H1 (cell line): Measurements from ENCODE around the gene CD164L2. TPM values are rescaled to one million over a fixed set of nuclear protein-coding genes. Genes with fewer than 3 reads are reported as not detected.

Experiments used
- CTCF ChIA-PET: fragments of 300-600 bp; sonication (Branson Sonifier 250); formaldehyde crosslinking; loops from one replicate; lab custom pipeline; 2021; ENCODE audit not compliant: partially characterized antibody; lab: Charles Lee
- POLR2A ChIA-PET: fragments of 300-600 bp; sonication (Branson Sonifier 250); formaldehyde crosslinking; loops from one replicate; lab custom pipeline; 2021; ENCODE audit warnings: inconsistent platforms; ENCODE audit not compliant: partially characterized antibody; lab: Charles Lee
- DNase-seq, 2 experiments: peaks; one replicate each; pipeline versions ENCODE4 v3.0.0 to v3.0.0-alpha.2; 2010 to 2022; ENCODE audit warnings: low spot score in 2 of 2, low read depth in 1 of 2, mixed read lengths in 1 of 2
- FAIRE-seq: peaks from 2 replicates; lab custom pipeline; 2011; peaks lifted over from hg19 to GRCh38; lab: Jason Lieb, UNC
- H2AFZ ChIP-seq: 2 replicates; pipeline ENCODE4 v1.8.1; 2012; ENCODE audit warnings: low read length, inconsistent platforms
- H2AK5ac ChIP-seq: 2 replicates; pipeline ENCODE4 v1.6.1; 2013; ENCODE audit warnings: low read depth, low read length
- H2BK120ac ChIP-seq: replicated peaks from 2 replicates; pipeline ENCODE3; 2013; ENCODE audit warnings: low read depth, low read length, inconsistent platforms
- H2BK12ac ChIP-seq: 2 replicates; pipeline ENCODE4 v1.6.1; 2013; ENCODE audit warnings: low read depth, low read length
- H2BK15ac ChIP-seq: 2 replicates; pipeline ENCODE4 v1.6.1; 2013; ENCODE audit warnings: low read length
- H2BK20ac ChIP-seq: 2 replicates; pipeline ENCODE4 v1.6.1; 2013; ENCODE audit warnings: low read length
- H2BK5ac ChIP-seq: 2 replicates; pipeline ENCODE4 v1.6.1; 2013; ENCODE audit warnings: low read depth, low read length
- H3K14ac ChIP-seq: 2 replicates; pipeline ENCODE4 v1.6.1; 2013; ENCODE audit warnings: inconsistent platforms; ENCODE audit not compliant: insufficient read length
- H3K18ac ChIP-seq: 2 replicates; pipeline ENCODE4 v1.6.1; 2013; ENCODE audit warnings: low read length; ENCODE audit errors: extremely low read depth
- H3K23ac ChIP-seq: 2 replicates; pipeline ENCODE4 v1.6.1; 2013; ENCODE audit warnings: inconsistent platforms; ENCODE audit not compliant: insufficient read length
- H3K23me2 ChIP-seq: 2 replicates; pipeline ENCODE4 v1.6.1; 2013; ENCODE audit warnings: low read depth, low read length
- H3K27ac ChIP-seq: 2 replicates; pipeline ENCODE4 v1.6.1; 2011; ENCODE audit warnings: low read depth, low read length, inconsistent platforms
- H3K27me3 ChIP-seq, 4 experiments: replicated peaks in 1 of 4; 1 replicate in 1 of 4; 2 replicates in 3 of 4; pipeline versions ENCODE4 v1.6.1 to v1.8.1; 2011 to 2013; ENCODE audit warnings: low read length in 3 of 4, mild to moderate bottlenecking in 3 of 4, inconsistent platforms in 2 of 4, mixed read lengths in 2 of 4, moderate library complexity in 1 of 4; ENCODE audit not compliant: control insufficient read depth in 3 of 4, insufficient read depth in 3 of 4; ENCODE audit errors: extremely low read depth in 1 of 4
- H3K36me3 ChIP-seq, 4 experiments: 2 replicates each; pipeline versions ENCODE4 v1.6.1 to v1.8.1; 2011 to 2013; ENCODE audit warnings: mild to moderate bottlenecking in 4 of 4, low read length in 3 of 4, moderate library complexity in 2 of 4, control low read depth in 1 of 4, inconsistent platforms in 1 of 4; ENCODE audit not compliant: insufficient read depth in 4 of 4, control insufficient read depth in 2 of 4
- H3K4ac ChIP-seq: replicated peaks from 2 replicates; pipeline ENCODE3; 2013; ENCODE audit warnings: low read length, low read depth, mixed read lengths, inconsistent platforms; ENCODE audit not compliant: insufficient read length
- H3K4me1 ChIP-seq, 4 experiments: replicated peaks in 1 of 4; 1 replicate in 1 of 4; 2 replicates in 3 of 4; pipeline versions ENCODE4 v1.6.1 to v1.8.1; 2011 to 2013; ENCODE audit warnings: low read length in 3 of 4, inconsistent platforms in 2 of 4, mixed read lengths in 1 of 4; ENCODE audit not compliant: insufficient read depth in 4 of 4, control insufficient read depth in 3 of 4
- H3K4me2 ChIP-seq, 2 experiments: 2 replicates each; pipeline versions ENCODE4 v1.6.1 to v1.8.1; 2011 to 2013; ENCODE audit warnings: low read depth in 2 of 2, low read length in 2 of 2, control low read depth in 1 of 2, inconsistent platforms in 1 of 2, mild to moderate bottlenecking in 1 of 2; ENCODE audit not compliant: insufficient read depth in 1 of 2
- H3K4me3 ChIP-seq, 4 experiments: fragments of 200-600, 300-600 bp in 1 of 4; sonication (generic), shearing (Covaris generic), sonication (Bioruptor Twin) in 1 of 4; 2 replicates each; pipeline versions ENCODE4 v1.5.1 to v1.8.1; 2011 to 2016; ENCODE audit warnings: low read length in 4 of 4, low read depth in 3 of 4, control low read depth in 2 of 4, inconsistent platforms in 2 of 4, mild to moderate bottlenecking in 2 of 4, mixed read lengths in 1 of 4, moderate library complexity in 1 of 4; ENCODE audit not compliant: insufficient read depth in 2 of 4; ENCODE audit errors: extremely low read depth in 1 of 4
- H3K56ac ChIP-seq: replicated peaks from 2 replicates; pipeline ENCODE3; 2013; ENCODE audit warnings: low read depth, mild to moderate bottlenecking, mixed read lengths, low read length, inconsistent platforms; ENCODE audit not compliant: insufficient read length
- H3K79me1 ChIP-seq: 2 replicates; pipeline ENCODE4 v1.6.1; 2013; ENCODE audit warnings: low read depth, low read length, control low read depth
- H3K79me2 ChIP-seq, 2 experiments: 2 replicates each; pipeline versions ENCODE4 v1.6.1 to v1.8.1; 2012 to 2013; ENCODE audit warnings: low read length in 2 of 2, mild to moderate bottlenecking in 2 of 2, inconsistent platforms in 1 of 2; ENCODE audit not compliant: insufficient read depth in 2 of 2, control insufficient read depth in 1 of 2
- H3K9ac ChIP-seq, 4 experiments: replicated peaks in 1 of 4; 1 replicate in 1 of 4; 2 replicates in 3 of 4; pipeline versions ENCODE4 v1.6.1 to v1.8.1; 2011 to 2013; ENCODE audit warnings: low read depth in 3 of 4, low read length in 3 of 4, control low read depth in 2 of 4, mild to moderate bottlenecking in 2 of 4, moderate library complexity in 2 of 4, inconsistent platforms in 1 of 4; ENCODE audit errors: extremely low read depth in 1 of 4
- H3K9me3 ChIP-seq, 2 experiments: 2 replicates each; pipeline versions ENCODE4 v1.6.1 to v1.8.1; 2012 to 2013; ENCODE audit warnings: mild to moderate bottlenecking in 2 of 2, moderate library complexity in 2 of 2, control low read depth in 1 of 2, inconsistent platforms in 1 of 2, low read depth in 1 of 2, low read length in 1 of 2, mixed read lengths in 1 of 2; ENCODE audit not compliant: insufficient read depth in 2 of 2
- H4K20me1 ChIP-seq, 2 experiments: replicated peaks in 1 of 2; 2 replicates each; pipeline versions ENCODE3 to v1.8.1; 2011 to 2013; ENCODE audit warnings: inconsistent platforms in 2 of 2, low read length in 2 of 2, mild to moderate bottlenecking in 1 of 2; ENCODE audit not compliant: insufficient read depth in 2 of 2, control insufficient read depth in 1 of 2
- H4K5ac ChIP-seq: 2 replicates; pipeline ENCODE4 v1.6.1; 2013; ENCODE audit warnings: low read length, low read depth, mixed read lengths, inconsistent platforms; ENCODE audit not compliant: insufficient read length
- H4K8ac ChIP-seq: 2 replicates; pipeline ENCODE4 v1.8.0; 2013; ENCODE audit warnings: mild to moderate bottlenecking, moderate library complexity, low read length, inconsistent platforms; ENCODE audit not compliant: insufficient read depth; ENCODE audit errors: extremely low read depth
- H4K91ac ChIP-seq: replicated peaks from 2 replicates; pipeline ENCODE3; 2013; ENCODE audit warnings: low read length, mixed read lengths, inconsistent platforms; ENCODE audit not compliant: insufficient read length
- CHD2 ChIP-seq: IDR thresholded peaks from 2 replicates; pipeline ENCODE4 v1.6.1; 2012; ENCODE audit warnings: low read length, improper control_type of control experiment
- EGR1 ChIP-seq: IDR thresholded peaks from 2 replicates; pipeline ENCODE4 v1.6.1; 2011; ENCODE audit warnings: low read depth, low read length, borderline replicate concordance
- EZH2 ChIP-seq: fragments of 200-600 bp; sonication (generic); IDR thresholded peaks from 2 replicates; pipeline ENCODE4 v1.7.1; 2012; ENCODE audit warnings: low read depth, mild to moderate bottlenecking, moderate library complexity, low read length, inconsistent platforms; ENCODE audit not compliant: severe bottlenecking
- FOSL1 ChIP-seq: IDR thresholded peaks from 2 replicates; pipeline ENCODE4 v1.6.1; 2011; ENCODE audit warnings: mild to moderate bottlenecking, low read depth, low read length, moderate library complexity; ENCODE audit not compliant: insufficient read depth
- MAFK ChIP-seq: IDR thresholded peaks from 2 replicates; pipeline ENCODE4 v1.6.1; 2012; ENCODE audit warnings: low read depth, mild to moderate bottlenecking, improper control_type of control experiment, low read length
- NRF1 ChIP-seq: IDR thresholded peaks from 2 replicates; pipeline ENCODE4 v1.6.1; 2011; ENCODE audit warnings: mild to moderate bottlenecking, low read depth, low read length, improper control_type of control experiment
- RNF2 ChIP-seq: fragments of 200-900, 300-1000 bp; sonication (generic); IDR thresholded peaks from 2 replicates; pipeline ENCODE4 v1.7.1; 2016; ENCODE audit warnings: borderline replicate concordance, low read depth, mild to moderate bottlenecking, antibody characterized with exemption, low read length; ENCODE audit not compliant: poor library complexity, severe bottlenecking; ENCODE audit errors: missing control alignments
- SRF ChIP-seq: IDR thresholded peaks from 2 replicates; pipeline ENCODE4 v1.6.1; 2011; ENCODE audit warnings: mild to moderate bottlenecking, low read depth, low read length, moderate library complexity
- WGBS, 2 experiments: shearing (Covaris generic) in 1 of 2; methylation state at CpG; one replicate each; pipeline versions ENCODE4 v1.1.6 to v1.1.7; 2013 to 2015; ENCODE audit warnings: low lambda C conversion rate in 2 of 2, mixed read lengths in 2 of 2, inconsistent platforms in 1 of 2, low coverage in 1 of 2, missing lambda C conversion rate in 1 of 2; ENCODE audit not compliant: insufficient replicate concordance in 2 of 2, insufficient coverage in 1 of 2, insufficient read length in 1 of 2; ENCODE audit errors: extremely low coverage in 1 of 2, missing lambda C conversion rate in 1 of 2; 5-methylcytosine and 5-hydroxymethylcytosine counted together
- polyA plus RNA-seq, 7 experiments: library from polyadenylated mRNA; depleted of rRNA in 3 of 7; stranded (reverse) in 5 of 7; unstranded in 2 of 7; fragments of >200 nt in 5 of 7; fragments of 200-250 nt in 2 of 7; gene quantifications; 1 replicate in 5 of 7; 2 replicates in 1 of 7; 4 replicates in 1 of 7; pipeline versions ENCODE4 v1.2.1 to v1.2.3, GENCODE V29; 2011 to 2013; ENCODE audit warnings: missing spikeins in 2 of 7, mixed read lengths in 2 of 7
- total RNA-seq: library from RNA; stranded (reverse); fragmentation: NEBNext Ultra II Directional; extraction: Animal tissue kit (Norgen Biotek cat#: 25700); gene quantifications from 2 replicates; pipeline ENCODE4 v1.2.1, GENCODE V29; 2021

Gene CD164L2
- total and polyA plus RNA-seq, 2 of the 8 experiments (the other 6 are each of a cell fraction or from before 2014, with no cell fraction given): 3.3 TPM

GRCh38 chr1:27412502-27412901, 29.4 kb upstream of the CD164L2 start:
- ChIA-PET CTCF (interaction anchor here (0.9 to 37.8 kb wide), 10 partner anchors 9 to 251 kb away, joined by 3 to 863 read pairs (median 8); partner anchors contain the start of gene AHDC1), POLR2A (no interaction called here)
- Histone ChIP-seq H3K9ac (no peak overlapping the region), H3K18ac (no peak overlapping the region), H4K5ac (no peak overlapping the region), H2BK12ac (no peak overlapping the region), H4K91ac (no peak overlapping the region), H2AFZ (no peak overlapping the region), H3K56ac (no peak overlapping the region), H3K9me3 (no peaks in the 10 kb centered on the region), H3K4me2 (no peak overlapping the region), H2BK5ac (no peak overlapping the region), H2BK120ac (no peak overlapping the region), H3K79me2 (no peaks in the 10 kb centered on the region; a peak in 1 of 4 replicates), H2BK15ac (no peak overlapping the region), H3K4me1 (no peaks in the 10 kb centered on the region), H3K79me1 (no peaks in the 10 kb centered on the region; the same call in 1 of the 2 replicates), H3K4me3 (no peak overlapping the region), H3K36me3 (peaks cover 27 to 76% (median 56%) of the 10 kb centered on the region in 4 experiments), H3K4ac (no peak overlapping the region), H3K14ac (no peak overlapping the region), H3K23me2 (no peaks in the 10 kb centered on the region), H3K27ac (no peak overlapping the region), H4K20me1 (peaks cover 0 to 2% of the 10 kb centered on the region in 2 experiments), H3K27me3 (no peaks in the 10 kb centered on the region), H4K8ac (no peak overlapping the region), H3K23ac (no peak overlapping the region), H2AK5ac (no peak overlapping the region), H2BK20ac (no peak overlapping the region)
- WGBS, 2 experiments: 94% methylated on average over 4 of the region's 4 CpGs; no CpG with 5 or more reads in 1 of the 2 experiments
- no peak for FAIRE-seq
- DNase-seq: no peak
- TF ChIP-seq SRF (no peak), MAFK (no peak), FOSL1 (no peak), EGR1 (no peak), EZH2 (no peak), CHD2 (no peak), NRF1 (no peak), RNF2 (no peak)
